NCI-H1930 (cell line): ENCODE results near the gene TMEM45A.
"Not testable (repeated sequence)": the region's sequence is repeated elsewhere in the genome, so short reads cannot be mapped to it uniquely, and the experiment has no call there.

Experiments used
- DNase-seq, 2 experiments: peaks; one replicate each; lab custom pipeline; 2025; lab: John Stamatoyannopoulos, UW

TMEM45A gene

GRCh38 chr3:100577382-100578008 is 85.1 kb downstream of the TMEM45A start:
- no peak for DNase-seq

GRCh38 chr3:100578646-100579045 is 86.2 kb downstream of the TMEM45A start:
- no peak for DNase-seq

GRCh38 chr3:100580147-100580546 is 87.7 kb downstream of the TMEM45A start:
- no peak for DNase-seq

- no peak for DNase-seq
Measured at GRCh38 chr3:100581650-100582049, 89.2 kb downstream of the TMEM45A start.

- not testable (repeated sequence) for DNase-seq
Measured at GRCh38 chr3:100582157-100582556, 89.7 kb downstream of the TMEM45A start.

- DNase-seq: no peak
Measured at GRCh38 chr3:100584101-100584660, 91.8 kb downstream of the TMEM45A start.

GRCh38 chr3:100586832-100587231 is 94.4 kb downstream of the TMEM45A start:
- DNase-seq: no peak

- no peak for DNase-seq
Measured at GRCh38 chr3:100588251-100588650, 95.8 kb downstream of the TMEM45A start.

GRCh38 chr3:100590114-100590839 is 97.9 kb downstream of the TMEM45A start:
- DNase-seq: peak; percentile 25 to 53

GRCh38 chr3:100590840-100591147 is 98.4 kb downstream of the TMEM45A start:
- DNase-seq: no peak

- no peak for DNase-seq
Measured at GRCh38 chr3:100591411-100591810, 99.0 kb downstream of the TMEM45A start.

- no peak for DNase-seq
Measured at GRCh38 chr3:100600181-100601042, 108.0 kb downstream of the TMEM45A start.

- no peak for DNase-seq
Measured at GRCh38 chr3:100602506-100603444, 110.4 kb downstream of the TMEM45A start.

GRCh38 chr3:100603469-100603868 is 111.0 kb downstream of the TMEM45A start:
- no peak for DNase-seq

- no peak for DNase-seq
Measured at GRCh38 chr3:100605358-100605757, 112.9 kb downstream of the TMEM45A start.

GRCh38 chr3:100606894-100607512 is 114.6 kb downstream of the TMEM45A start:
- DNase-seq: no peak

- no peak for DNase-seq
Measured at GRCh38 chr3:100609305-100609704, 116.9 kb downstream of the TMEM45A start, which contains the start of gene ADGRG7. Gene ADGRG7 (plus strand): TSS chr3:100609601. CDS start chr3:100609857, 256 bp downstream.

GRCh38 chr3:100609963-100610362 is 117.5 kb downstream of the TMEM45A start:
- no peak for DNase-seq

GRCh38 chr3:100611221-100611620 is 118.8 kb downstream of the TMEM45A start:
- no peak for DNase-seq

GRCh38 chr3:100613721-100614390 is 121.4 kb downstream of the TMEM45A start:
- DNase-seq: no peak
